ENCODE measurements around the gene FTHL17. TPM values are rescaled to one million over a fixed set of nuclear protein-coding genes. Genes with fewer than 3 reads are reported as not detected.

FTHL17 gene
- total and polyA plus RNA-seq, 2 donors = not detected

Other genes with a start within 250 kb of the FTHL17 start
- 17.5 TPM for gene TAB3, start 182.8 kb downstream of the FTHL17 start, total RNA-seq
- 10.1 TPM for gene TAB3, start 182.8 kb downstream of the FTHL17 start, polyA plus RNA-seq

Data from urinary bladder (tissue), 2 donors.